H9 (cell line): ENCODE measurements around the gene MALRD1. TPM values are rescaled to one million over a fixed set of nuclear protein-coding genes. Genes with fewer than 3 reads are reported as not detected.

Experiments used
- DNase-seq: peaks from one replicate; pipeline ENCODE4 v3.0.0-alpha.2; 2017
- H2AFZ ChIP-seq: one replicate; pipeline ENCODE4 v1.6.1; 2013; ENCODE audit warnings: mild to moderate bottlenecking, low read length, control low read depth, moderate library complexity
- H2AK5ac ChIP-seq: 2 replicates; pipeline ENCODE4 v1.6.1; 2013; ENCODE audit warnings: low read length, control low read depth, mixed read lengths; ENCODE audit not compliant: insufficient read length
- H2BK120ac ChIP-seq: one replicate; pipeline ENCODE4 v1.6.1; 2013; ENCODE audit warnings: low read depth, mild to moderate bottlenecking, low read length, control low read depth, inconsistent platforms; ENCODE audit not compliant: poor library complexity, severe bottlenecking
- H2BK12ac ChIP-seq: 2 replicates; pipeline ENCODE4 v1.6.1; 2013; ENCODE audit warnings: low read length, control low read depth, mixed read lengths, low read depth; ENCODE audit not compliant: insufficient read length
- H2BK15ac ChIP-seq: 2 replicates; pipeline ENCODE4 v1.6.1; 2013; ENCODE audit warnings: low read depth, low read length, control low read depth
- H2BK20ac ChIP-seq: one replicate; pipeline ENCODE4 v1.6.1; 2013; ENCODE audit warnings: low read depth, mild to moderate bottlenecking, low read length, control low read depth, inconsistent platforms; ENCODE audit not compliant: poor library complexity, severe bottlenecking
- H2BK5ac ChIP-seq: 2 replicates; pipeline ENCODE4 v1.6.1; 2013; ENCODE audit warnings: low read length, control low read depth, mixed read lengths; ENCODE audit not compliant: insufficient read length
- H3K14ac ChIP-seq: 2 replicates; pipeline ENCODE4 v1.6.1; 2013; ENCODE audit warnings: low read length, control low read depth; ENCODE audit not compliant: insufficient read depth
- H3K18ac ChIP-seq: 2 replicates; pipeline ENCODE4 v1.6.1; 2013; ENCODE audit warnings: low read depth, mild to moderate bottlenecking, mixed read lengths, low read length, control low read depth; ENCODE audit not compliant: insufficient read length
- H3K23ac ChIP-seq: 2 replicates; pipeline ENCODE4 v1.6.1; 2013; ENCODE audit warnings: low read length, control low read depth, mixed read lengths, low read depth; ENCODE audit not compliant: insufficient read length
- H3K23me2 ChIP-seq: 2 replicates; pipeline ENCODE4 v1.6.1; 2013; ENCODE audit warnings: low read depth, mild to moderate bottlenecking, mixed read lengths, low read length, control low read depth; ENCODE audit not compliant: insufficient read length, poor library complexity, severe bottlenecking
- H3K27ac ChIP-seq: 2 replicates; pipeline ENCODE4 v1.5.1; 2013; ENCODE audit warnings: low read length, control low read depth, mixed read lengths, low read depth; ENCODE audit not compliant: insufficient read length
- H3K27me3 ChIP-seq: 2 replicates; pipeline ENCODE4 v1.6.1; 2013; ENCODE audit warnings: low read length, control low read depth, inconsistent platforms; ENCODE audit not compliant: insufficient read depth
- H3K4ac ChIP-seq: 2 replicates; pipeline ENCODE4 v1.6.1; 2013; ENCODE audit warnings: low read depth, mild to moderate bottlenecking, control low read depth, inconsistent platforms, low read length, moderate library complexity
- H3K4me1 ChIP-seq: 2 replicates; pipeline ENCODE4 v1.6.1; 2013; ENCODE audit warnings: low read length, control low read depth, inconsistent platforms; ENCODE audit not compliant: insufficient read depth
- H3K4me2 ChIP-seq: 2 replicates; pipeline ENCODE4 v1.6.1; 2013; ENCODE audit warnings: low read length, control low read depth, mixed read lengths; ENCODE audit not compliant: insufficient read length, insufficient read depth
- H3K56ac ChIP-seq: 2 replicates; pipeline ENCODE4 v1.6.1; 2013; ENCODE audit warnings: low read depth, mild to moderate bottlenecking, mixed read lengths, low read length, control low read depth; ENCODE audit not compliant: insufficient read length
- H3K79me1 ChIP-seq: 2 replicates; pipeline ENCODE4 v1.6.1; 2013; ENCODE audit warnings: low read depth, mild to moderate bottlenecking, moderate library complexity, low read length, control low read depth, inconsistent platforms; ENCODE audit not compliant: insufficient read depth, poor library complexity, severe bottlenecking
- H3K79me2 ChIP-seq: 2 replicates; pipeline ENCODE4 v1.6.1; 2013; ENCODE audit warnings: low read length, control low read depth, inconsistent platforms; ENCODE audit not compliant: insufficient read depth
- H3K9ac ChIP-seq: 2 replicates; pipeline ENCODE4 v1.6.1; 2013; ENCODE audit warnings: low read length, control low read depth, mixed read lengths; ENCODE audit not compliant: insufficient read length; ENCODE audit errors: extremely low read depth
- H3K9me3 ChIP-seq: one replicate; pipeline ENCODE4 v1.6.1; 2013; ENCODE audit warnings: low read depth, low read length, inconsistent platforms; ENCODE audit not compliant: control insufficient read depth
- H3T11ph ChIP-seq: one replicate; pipeline ENCODE4 v1.6.1; 2013; ENCODE audit warnings: mild to moderate bottlenecking, low read length, control low read depth, inconsistent platforms
- H4K20me1 ChIP-seq: one replicate; pipeline ENCODE4 v1.6.1; 2013; ENCODE audit not compliant: control insufficient read depth, insufficient read length, insufficient read depth
- H4K5ac ChIP-seq: 2 replicates; pipeline ENCODE4 v1.6.1; 2013; ENCODE audit warnings: low read depth, mild to moderate bottlenecking, mixed read lengths, low read length, control low read depth; ENCODE audit not compliant: insufficient read length
- H4K8ac ChIP-seq: replicated peaks from 2 replicates; pipeline ENCODE4 v1.6.1; 2013; ENCODE audit warnings: low read length, control low read depth, mixed read lengths, low read depth; ENCODE audit not compliant: insufficient read length
- H4K91ac ChIP-seq: 2 replicates; pipeline ENCODE4 v1.6.1; 2013; ENCODE audit warnings: low read depth, mild to moderate bottlenecking, moderate library complexity, mixed read lengths, low read length, control low read depth; ENCODE audit not compliant: insufficient read length
- H3K27ac Mint-ChIP-seq, 3 experiments: 2 replicates in 2 of 3; 3 replicates in 1 of 3; pipeline ENCODE4 v1.8.0; 2020 to 2021; ENCODE audit warnings: mixed read lengths in 3 of 3, mild to moderate bottlenecking in 1 of 3, moderate library complexity in 1 of 3
- H3K27me3 Mint-ChIP-seq: 2 replicates; pipeline ENCODE4 v1.8.0; 2021; ENCODE audit warnings: low read depth, mild to moderate bottlenecking, moderate library complexity, mixed read lengths
- H3K36me3 Mint-ChIP-seq, 3 experiments: 2 replicates in 2 of 3; 3 replicates in 1 of 3; pipeline ENCODE4 v1.8.0; 2020 to 2021; ENCODE audit warnings: low read depth in 3 of 3, mixed read lengths in 3 of 3; ENCODE audit not compliant: insufficient read depth in 1 of 3
- H3K4me1 Mint-ChIP-seq, 2 experiments: 2 replicates each; pipeline ENCODE4 v1.8.0; 2020; ENCODE audit warnings: mixed read lengths in 2 of 2
- H3K4me3 Mint-ChIP-seq, 2 experiments: 2 replicates in 1 of 2; 3 replicates in 1 of 2; pipeline ENCODE4 v1.8.0; 2020 to 2021; ENCODE audit warnings: mild to moderate bottlenecking in 2 of 2, mixed read lengths in 2 of 2, moderate library complexity in 1 of 2
- H3K9me3 Mint-ChIP-seq, 2 experiments: 2 replicates in 1 of 2; 3 replicates in 1 of 2; pipeline ENCODE4 v1.8.0; 2020; ENCODE audit warnings: mild to moderate bottlenecking in 2 of 2, mixed read lengths in 2 of 2, moderate library complexity in 1 of 2
- WGBS: extraction: QIAGEN DNeasy Blood & Tissue Kit; methylation state at CpG from one replicate; pipeline ENCODE4 v1.1.7; 2013; ENCODE audit warnings: missing lambda C conversion rate, low lambda C conversion rate, mixed read lengths; ENCODE audit not compliant: insufficient read length; ENCODE audit errors: extremely low coverage; 5-methylcytosine and 5-hydroxymethylcytosine counted together
- total RNA-seq: library from RNA; stranded (reverse); gene quantifications from 2 replicates; pipeline ENCODE4 v1.2.1, GENCODE V29; 2021
- TF ChIP-seq, protein P1 (sequence below): fragments of 200-600 bp; sonication (generic); conservative IDR thresholded peaks from 3 replicates; pipeline ENCODE4 v1.8.0; 2021; ENCODE audit warnings: antibody characterized with exemption, mild to moderate bottlenecking

The MALRD1 gene
- total RNA-seq, 1 experiment from 2014 or later, result 0.20 TPM

DNA sequence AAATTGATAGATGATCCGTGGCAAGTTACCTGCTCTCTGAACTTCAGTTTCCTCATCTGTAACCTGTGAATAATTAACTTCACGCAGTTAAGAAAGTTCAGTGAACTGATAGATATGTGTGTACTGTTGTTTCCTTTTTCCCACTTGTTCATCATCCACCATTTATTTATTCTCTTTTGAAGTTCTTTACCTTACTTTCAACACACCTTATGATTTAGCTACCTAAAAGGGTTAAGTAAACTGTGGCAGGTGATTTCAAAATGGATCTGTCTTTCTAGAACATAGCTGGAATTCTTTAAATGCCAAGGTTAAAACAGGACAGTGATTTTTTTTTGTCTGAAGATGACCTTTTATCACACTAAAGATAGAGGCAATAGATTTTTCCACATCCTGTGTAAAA, 27.4 kb upstream of the MALRD1 start:
- no peak overlapping the region for H4K8ac ChIP-seq
- H2BK20ac ChIP-seq, result no peak overlapping the region
- no peak overlapping the region for H2BK120ac ChIP-seq
- no peak overlapping the region for H3K4me3 Mint-ChIP-seq
- H3K9me3 Mint-ChIP-seq, result peaks cover 0 to 3% of the 10 kb centered on the region in 2 experiments; a peak in 2 of 5 replicates
- no peak overlapping the region for H4K5ac ChIP-seq
- H4K91ac ChIP-seq, result no peak overlapping the region
- H2BK5ac ChIP-seq, result no peak overlapping the region
- no peaks in the 10 kb centered on the region for H3K9me3 ChIP-seq
- peaks cover 5 to 9% of the 10 kb centered on the region in 2 experiments for H3K4me1 Mint-ChIP-seq
- no peak overlapping the region for H3T11ph ChIP-seq
- H3K79me1 ChIP-seq, result no peaks in the 10 kb centered on the region
- no peak overlapping the region for H3K56ac ChIP-seq
- H3K27ac Mint-ChIP-seq, result no peak overlapping the region
- H2BK15ac ChIP-seq, result no peak overlapping the region
- H2AK5ac ChIP-seq, result no peak overlapping the region
- no peaks in the 10 kb centered on the region for H3K27me3 Mint-ChIP-seq
- no peak overlapping the region for H3K18ac ChIP-seq
- H3K14ac ChIP-seq, result no peak overlapping the region
- H3K9ac ChIP-seq, result no peak overlapping the region
- H3K27me3 ChIP-seq, result no peaks in the 10 kb centered on the region
- H3K36me3 Mint-ChIP-seq, result no peaks in the 10 kb centered on the region; a peak in 1 of 7 replicates
- TF ChIP-seq, protein P1, sequence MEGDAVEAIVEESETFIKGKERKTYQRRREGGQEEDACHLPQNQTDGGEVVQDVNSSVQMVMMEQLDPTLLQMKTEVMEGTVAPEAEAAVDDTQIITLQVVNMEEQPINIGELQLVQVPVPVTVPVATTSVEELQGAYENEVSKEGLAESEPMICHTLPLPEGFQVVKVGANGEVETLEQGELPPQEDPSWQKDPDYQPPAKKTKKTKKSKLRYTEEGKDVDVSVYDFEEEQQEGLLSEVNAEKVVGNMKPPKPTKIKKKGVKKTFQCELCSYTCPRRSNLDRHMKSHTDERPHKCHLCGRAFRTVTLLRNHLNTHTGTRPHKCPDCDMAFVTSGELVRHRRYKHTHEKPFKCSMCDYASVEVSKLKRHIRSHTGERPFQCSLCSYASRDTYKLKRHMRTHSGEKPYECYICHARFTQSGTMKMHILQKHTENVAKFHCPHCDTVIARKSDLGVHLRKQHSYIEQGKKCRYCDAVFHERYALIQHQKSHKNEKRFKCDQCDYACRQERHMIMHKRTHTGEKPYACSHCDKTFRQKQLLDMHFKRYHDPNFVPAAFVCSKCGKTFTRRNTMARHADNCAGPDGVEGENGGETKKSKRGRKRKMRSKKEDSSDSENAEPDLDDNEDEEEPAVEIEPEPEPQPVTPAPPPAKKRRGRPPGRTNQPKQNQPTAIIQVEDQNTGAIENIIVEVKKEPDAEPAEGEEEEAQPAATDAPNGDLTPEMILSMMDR, result no peak
- WGBS, result no CpG with 5 or more reads among the region's 2 CpGs
- no peak for DNase-seq
- no peak overlapping the region for H2BK12ac ChIP-seq
- H3K79me2 ChIP-seq, result no peaks in the 10 kb centered on the region
- H3K23me2 ChIP-seq, result no peaks in the 10 kb centered on the region
- H3K23ac ChIP-seq, result no peak overlapping the region
- no peak overlapping the region for H3K27ac ChIP-seq
- H3K4me1 ChIP-seq, result no peaks in the 10 kb centered on the region
- no peak overlapping the region for H2AFZ ChIP-seq
- H3K4ac ChIP-seq, result no peak overlapping the region
- no peaks in the 10 kb centered on the region for H4K20me1 ChIP-seq
- H3K4me2 ChIP-seq, result no peak overlapping the region
